Measurements from ENCODE around the gene DUXA. TPM values are rescaled to one million over a fixed set of nuclear protein-coding genes. Genes with fewer than 3 reads are reported as not detected.

The DUXA gene
- total RNA-seq, 4 donors from 2014 or later: not detected

Small RNAs within 50 kb of the gene (small RNA-seq; reads per million reads assigned to genes)
- gene AC025588.3: 0 reads per million in 4 donors

Other genes with a start within 250 kb of the DUXA start
- not detected for gene USP29, start 47.5 kb downstream of the DUXA start, total RNA-seq
- not detected for gene ZIM3, start 22.3 kb downstream of the DUXA start, total RNA-seq
- gene ZNF264, start 24.0 kb upstream of the DUXA start, total RNA-seq: 100 to 1,000 TPM in 1 of 4 donors, 10 to 100 TPM in 3; 24.3 to 166 (median 35.6) TPM
- gene AURKC, start 63.5 kb upstream of the DUXA start, total RNA-seq: not detected
- gene ZNF805, start 73.1 kb upstream of the DUXA start, total RNA-seq: 10 to 100 TPM; 11.1 to 21.3 (median 14.5) TPM
- gene ZNF460, start 113.0 kb upstream of the DUXA start, total RNA-seq: 100 to 1,000 TPM in 1 of 4 donors, 10 to 100 TPM in 3; 44.4 to 191 (median 74.6) TPM
- gene ZNF543, start 153.0 kb upstream of the DUXA start, total RNA-seq: 1 to 10 TPM; 1.4 to 9.7 (median 4.3) TPM
- 1 to 10 TPM in 3 of 4 donors, under 1 TPM in 1; 0.40 to 4.2 (median 3.5) TPM for gene ZNF304, start 183.8 kb upstream of the DUXA start, total RNA-seq
- 10 to 100 TPM in 1 of 4 donors, 1 to 10 TPM in 1, not detected in 2; 8.3 to 12.5 TPM for gene TRAPPC2B, start 196.1 kb upstream of the DUXA start, total RNA-seq
- gene ZNF547, start 196.1 kb upstream of the DUXA start, total RNA-seq: 1 to 10 TPM in 2 of 4 donors, under 1 TPM in 1, not detected in 1; 0.60 to 1.3 (median 1.2) TPM
- gene ZNF548, start 222.4 kb upstream of the DUXA start, total RNA-seq: 10 to 100 TPM in 2 of 4 donors, 1 to 10 TPM in 2; 4.2 to 13.1 (median 8.2) TPM
- gene ZNF17, start 243.7 kb upstream of the DUXA start, total RNA-seq: 10 to 100 TPM; 10.6 to 53.1 (median 13.2) TPM

All from transverse colon (tissue), 4 donors.